Stomach (tissue), 9 donors: ENCODE results near the gene EIPR1. TPM values are rescaled to one million over a fixed set of nuclear protein-coding genes. Genes with fewer than 3 reads are reported as not detected.

Experiments
- DNase-seq, 2 donors: peaks; one replicate each; pipeline versions ENCODE4 v3.0.0 to v3.0.0-alpha.2; 2013 to 2019
- H3K27ac ChIP-seq, 5 donors: fragments of 200-600 bp in 4 of 5; sonication (generic) in 4 of 5; one replicate each; pipeline ENCODE4 v1.5.1; 2013 to 2019; ENCODE audit warnings: mild to moderate bottlenecking in 1 of 5, moderate library complexity in 1 of 5
- H3K27me3 ChIP-seq, 3 donors: fragments of 200-600 bp; sonication (generic); one replicate each; pipeline ENCODE4 v1.5.1; 2017 to 2019; ENCODE audit warnings: mixed run types in 1 of 3
- H3K36me3 ChIP-seq, 4 donors: fragments of 200-600 bp; sonication (generic); 1 replicate in 3 of 4; 2 replicates in 1 of 4; pipeline ENCODE4 v1.5.1; 2016 to 2019
- H3K4me1 ChIP-seq, 4 donors: fragments of 200-600 bp; sonication (generic); one replicate each; pipeline ENCODE4 v1.5.1; 2016 to 2019
- H3K4me3 ChIP-seq, 4 donors: fragments of 200-600 bp; sonication (generic) in 3 of 4; one replicate each; pipeline ENCODE4 v1.5.1; 2016 to 2019; ENCODE audit warnings: mild to moderate bottlenecking in 1 of 4
- H3K9me3 ChIP-seq, 4 donors: fragments of 200-600 bp; sonication (generic); one replicate each; pipeline ENCODE4 v1.5.1; 2016 to 2019
- CTCF ChIP-seq, 7 experiments: fragments of 450-650 bp in 4 of 7; fragments of 200-600 bp in 3 of 7; sonication (generic) in 3 of 7; IDR thresholded peaks; one replicate each; pipeline ENCODE4 v1.5.1; 2016 to 2019; ENCODE audit warnings: antibody characterized with exemption in 7 of 7, control low read depth in 2 of 7, mild to moderate bottlenecking in 1 of 7
- EP300 ChIP-seq: sonication (generic); formaldehyde crosslinking; IDR thresholded peaks from one replicate; pipeline ENCODE4 v1.6.1; 2017; ENCODE audit warnings: antibody characterized with exemption
- POLR2A ChIP-seq, 4 donors: fragments of 450-650 bp; IDR thresholded peaks; one replicate each; pipeline ENCODE4 v1.6.1; 2016; ENCODE audit warnings: antibody characterized with exemption in 4 of 4, control low read depth in 2 of 4, mild to moderate bottlenecking in 1 of 4, moderate library complexity in 1 of 4
- POLR2AphosphoS5 ChIP-seq, 3 donors: sonication (generic); formaldehyde crosslinking; IDR thresholded peaks; one replicate each; pipeline ENCODE4 v1.6.1; 2016; ENCODE audit warnings: antibody characterized with exemption in 3 of 3
- WGBS, 5 donors: extraction: QIAGEN DNeasy Blood & Tissue Kit in 3 of 5; methylation state at CpG; one replicate each; pipeline versions ENCODE4 v1.1.5 to v1.1.7; 2013 to 2018; 5-methylcytosine and 5-hydroxymethylcytosine counted together
- intact Hi-C: fragments of 100-400 bp; cut with DNase I; formaldehyde crosslinking; loops from one replicate; pipeline ENCODE4 v1.15.1; 2023; ENCODE audit warnings: low total_unique reads
- polyA plus RNA-seq, 3 donors: library from polyadenylated mRNA; stranded (reverse); fragments of 200-250 nt; gene quantifications; one replicate each; pipeline ENCODE4 v1.2.3, GENCODE V29; 2013
- total RNA-seq, 5 donors: library from RNA; depleted of rRNA; stranded (reverse); fragments of >200 nt; gene quantifications; one replicate each; pipeline versions ENCODE4 v1.1.0 to v1.2.3, GENCODE V29; 2014 to 2016
- donor health status: healthy with polysubstance abuse.
- donor health status: Bipolar disorder and iron deficiency.
- donor health status: healthy.

The EIPR1 gene
- total and polyA plus RNA-seq, 8 donors: 1.2 to 39.4 (median 12.7) TPM

GRCh38 chr2:3406501-3406900, 28.9 kb upstream of the EIPR1 start:
- peaks cover 0 to 9% (median 3%) of the 10 kb centered on the region in 4 donors for H3K4me1 ChIP-seq
- no peak overlapping the region for H3K4me3 ChIP-seq
- TF ChIP-seq POLR2A (IDR thresholded peaks at IDR 0.05): no peak
- no peak for TF ChIP-seq CTCF (IDR thresholded peaks at IDR 0.05)
- no peak for TF ChIP-seq EP300
- TF ChIP-seq POLR2AphosphoS5 (IDR thresholded peaks at IDR 0.05): no peak
- DNase-seq: no peak
- 80 to 89% (median 85%) methylated on average over 3 of the region's 3 CpGs for WGBS, 5 donors
- peaks cover 12 to 63% (median 59%) of the 10 kb centered on the region in 4 donors for H3K36me3 ChIP-seq
- intact Hi-C loops: no loop called here
- no peak overlapping the region for H3K27ac ChIP-seq
- no peaks in the 10 kb centered on the region for H3K9me3 ChIP-seq
- no peaks in the 10 kb centered on the region for H3K27me3 ChIP-seq

- Histone ChIP-seq H3K36me3 (peaks cover 12 to 70% (median 65%) of the 10 kb centered on the region in 4 donors), H3K9me3 (no peaks in the 10 kb centered on the region), H3K27me3 (no peaks in the 10 kb centered on the region), H3K27ac (no peak overlapping the region), H3K4me1 (peaks cover 0 to 9% (median 4%) of the 10 kb centered on the region in 4 donors), H3K4me3 (no peak overlapping the region)
- peak in 1 of 2 donors; percentile 45 for DNase-seq
- intact Hi-C loops: no loop called here
- TF ChIP-seq EP300 (no peak), POLR2AphosphoS5 (IDR thresholded peaks at IDR 0.05) (no peak), POLR2A (IDR thresholded peaks at IDR 0.05) (no peak), CTCF (IDR thresholded peaks at IDR 0.05) (no peak)
- WGBS, 5 donors: 84 to 97% (median 88%) methylated on average over 7 of the region's 7 CpGs
Observed at GRCh38 chr2:3405876-3406275, 28.3 kb upstream of the EIPR1 start.

- no peak for DNase-seq
- 83 to 93% (median 84%) methylated on average over 6 of the region's 6 CpGs for WGBS, 5 donors
Observed at GRCh38 chr2:3405307-3405706, 27.7 kb upstream of the EIPR1 start.

GRCh38 chr2:3404349-3404894, 26.8 kb upstream of the EIPR1 start:
- DNase-seq: no peak
- H3K4me3 ChIP-seq: no peak overlapping the region
- peaks cover 0 to 24% (median 8%) of the 10 kb centered on the region in 4 donors for H3K4me1 ChIP-seq
- H3K36me3 ChIP-seq: peaks cover 12 to 83% (median 76%) of the 10 kb centered on the region in 4 donors
- intact Hi-C loops: loop anchor here (5.0 kb wide), 1 partner anchor 243 kb away; no protein-coding TSS in a partner anchor
- H3K27ac ChIP-seq: no peak overlapping the region
- H3K27me3 ChIP-seq: no peaks in the 10 kb centered on the region
- no peaks in the 10 kb centered on the region for H3K9me3 ChIP-seq
- TF ChIP-seq POLR2AphosphoS5 (IDR thresholded peaks at IDR 0.05) (no peak), EP300 (no peak)
- 79 to 86% (median 81%) methylated on average over 11 of the region's 11 CpGs for WGBS, 5 donors

More at GRCh38 chr2:3405307-3405706, 27.7 kb upstream of the EIPR1 start:
- Histone ChIP-seq H3K4me3 (no peak overlapping the region), H3K27ac (no peak overlapping the region), H3K27me3 (no peaks in the 10 kb centered on the region), H3K9me3 (no peaks in the 10 kb centered on the region), H3K36me3 (peaks cover 12 to 75% (median 71%) of the 10 kb centered on the region in 4 donors), H3K4me1 (peaks cover 0 to 15% (median 4%) of the 10 kb centered on the region in 4 donors)
- intact Hi-C loops: no loop called here
- TF ChIP-seq POLR2A (IDR thresholded peaks at IDR 0.05) (no peak), POLR2AphosphoS5 (IDR thresholded peaks at IDR 0.05) (no peak)

- WGBS, 5 donors: 88 to 96% (median 91%) methylated on average over 11 of the region's 11 CpGs
- Histone ChIP-seq H3K4me3 (no peak overlapping the region), H3K9me3 (no peaks in the 10 kb centered on the region), H3K27me3 (no peaks in the 10 kb centered on the region), H3K36me3 (peaks cover 12 to 86% (median 76%) of the 10 kb centered on the region in 4 donors), H3K4me1 (peaks cover 0 to 25% (median 9%) of the 10 kb centered on the region in 4 donors), H3K27ac (no peak overlapping the region)
- no peak for DNase-seq
- TF ChIP-seq POLR2A (IDR thresholded peaks at IDR 0.05): no peak
- TF ChIP-seq CTCF (IDR thresholded peaks at IDR 0.05): no peak
- TF ChIP-seq EP300: no peak
- no peak for TF ChIP-seq POLR2AphosphoS5 (IDR thresholded peaks at IDR 0.05)
- intact Hi-C loops: loop anchor here (5.0 kb wide), 1 partner anchor 244 kb away; no protein-coding TSS in a partner anchor
Observed at GRCh38 chr2:3403587-3404334, 26.1 kb upstream of the EIPR1 start.
